HCT116 (cell line): ENCODE results near the gene PAPPA2. TPM values are rescaled to one million over a fixed set of nuclear protein-coding genes. Genes with fewer than 3 reads are reported as not detected.

ENCODE experiments used
- ATAC-seq: fragments of 200-7000 bp; cut with Tn5 transposase; 2 replicates; pipeline ENCODE4 v1.9.1; 2020; ENCODE audit warnings: mild to moderate bottlenecking, moderate library complexity
- BruUV-seq: library from RNA; stranded (reverse); fragments of 400-500 nt; replicated peaks from 2 replicates; lab custom pipeline; 2021; lab: Mats Ljungman, UMichigan
- CTCF ChIA-PET: fragments of 300-600 bp; sonication (Branson Sonifier 250); formaldehyde crosslinking; loops from one replicate; lab custom pipeline; 2021; ENCODE audit warnings: antibody characterized with exemption; lab: Charles Lee
- POLR2A ChIA-PET: fragments of 300-600, 350-600 bp; sonication (Branson Sonifier 250); formaldehyde crosslinking; loops from one replicate; lab custom pipeline; 2021; ENCODE audit warnings: antibody characterized with exemption; lab: Charles Lee
- RAD21 ChIA-PET, 2 experiments: fragments of 300-600 bp; sonication (Branson Sonifier 250); formaldehyde crosslinking; loops; one replicate each; lab custom pipeline; 2023; ENCODE audit warnings: low total read pairs in 2 of 2; ENCODE audit not compliant: uncharacterized antibody in 2 of 2, unreplicated experiment in 2 of 2, low non-redundant PET in 1 of 2; lab: Charles Lee
- DNase-seq: peaks from one replicate; pipeline ENCODE4 v3.0.0-alpha.2; 2010; ENCODE audit warnings: low read depth, low spot score
- H2AFZ ChIP-seq: fragments of 200-600 bp; shearing (Covaris generic), sonication (generic); 2 replicates; pipeline ENCODE4 v1.6.1; 2017; ENCODE audit warnings: low read depth, mixed run types, mixed read lengths, antibody characterized with exemption, low read length; ENCODE audit not compliant: poor library complexity, severe bottlenecking
- H3K27ac ChIP-seq: 2 replicates; pipeline ENCODE4 v1.5.1; 2012; ENCODE audit warnings: low read depth, low read length
- H3K27me3 ChIP-seq: fragments of 200-600 bp; sonication (generic); 2 replicates; pipeline ENCODE4 v1.6.1; 2016; ENCODE audit warnings: mixed run types, low read length, mixed read lengths; ENCODE audit not compliant: insufficient read depth
- H3K36me3 ChIP-seq, 2 experiments: fragments of 200-500 bp in 1 of 2; fragments of 200-600 bp in 1 of 2; sonication (Bioruptor generic) in 1 of 2; sonication (generic) in 1 of 2; 2 replicates each; pipeline versions ENCODE4 v1.5.1 to v1.6.1; 2014 to 2016; ENCODE audit warnings: low read length in 2 of 2, inconsistent platforms in 1 of 2, mixed read lengths in 1 of 2, mixed run types in 1 of 2; ENCODE audit not compliant: insufficient read depth in 2 of 2, control insufficient read depth in 1 of 2
- H3K4me1 ChIP-seq, 2 experiments: fragments of 200-600 bp in 1 of 2; sonication (generic) in 1 of 2; 2 replicates each; pipeline versions ENCODE4 v1.5.1 to v1.6.1; 2012 to 2017; ENCODE audit warnings: low read length in 2 of 2, inconsistent platforms in 1 of 2, mild to moderate bottlenecking in 1 of 2, mixed read lengths in 1 of 2, mixed run types in 1 of 2, moderate library complexity in 1 of 2; ENCODE audit not compliant: insufficient read depth in 2 of 2, control insufficient read depth in 1 of 2
- H3K4me2 ChIP-seq: fragments of 200-600 bp; sonication (generic); 2 replicates; pipeline ENCODE4 v1.6.1; 2017; ENCODE audit warnings: mixed run types, low read length, mixed read lengths
- H3K4me3 ChIP-seq, 2 experiments: fragments of 200-600 bp in 1 of 2; sonication (generic) in 1 of 2; replicated peaks in 1 of 2; 2 replicates each; pipeline ENCODE4 v1.5.1; 2011 to 2016; ENCODE audit warnings: low read length in 2 of 2, control low read depth in 1 of 2, low read depth in 1 of 2, mild to moderate bottlenecking in 1 of 2, mixed read lengths in 1 of 2, mixed run types in 1 of 2
- H3K79me2 ChIP-seq: fragments of 200-600 bp; sonication (generic); 2 replicates; pipeline ENCODE4 v1.6.1; 2017; ENCODE audit warnings: mild to moderate bottlenecking, mixed run types, low read length, moderate library complexity, mixed read lengths; ENCODE audit not compliant: insufficient read depth
- H3K9ac ChIP-seq: fragments of 200-600 bp; sonication (generic); 2 replicates; pipeline ENCODE4 v1.6.1; 2016; ENCODE audit warnings: low read length, mixed read lengths
- H3K9me2 ChIP-seq: fragments of 200-600 bp; sonication (generic), shearing (Covaris generic); 2 replicates; pipeline ENCODE4 v1.6.1; 2017; ENCODE audit warnings: mixed run types, mild to moderate bottlenecking, moderate library complexity; ENCODE audit not compliant: insufficient read depth
- H3K9me3 ChIP-seq, 2 experiments: fragments of 200-500 bp in 1 of 2; fragments of 200-600 bp in 1 of 2; sonication (Bioruptor generic) in 1 of 2; sonication (generic) in 1 of 2; 2 replicates each; pipeline ENCODE4 v1.6.1; 2014 to 2017; ENCODE audit warnings: low read length in 2 of 2, mixed read lengths in 2 of 2, inconsistent platforms in 1 of 2, low read depth in 1 of 2, mild to moderate bottlenecking in 1 of 2, mixed run types in 1 of 2, moderate library complexity in 1 of 2; ENCODE audit not compliant: control insufficient read depth in 1 of 2, insufficient read depth in 1 of 2
- H4K20me1 ChIP-seq: fragments of 200-600 bp; sonication (generic), shearing (Covaris generic); 2 replicates; pipeline ENCODE4 v1.6.1; 2017; ENCODE audit warnings: mixed run types, mild to moderate bottlenecking, moderate library complexity; ENCODE audit not compliant: insufficient read depth
- ATF3 ChIP-seq: IDR thresholded peaks from 2 replicates; pipeline ENCODE4 v1.6.1; 2012
- CEBPB ChIP-seq: IDR thresholded peaks from 2 replicates; pipeline ENCODE4 v1.6.1; 2012; ENCODE audit warnings: low read depth
- EZH2 ChIP-seq: fragments of 200-600 bp; sonication (generic); IDR thresholded peaks from 2 replicates; pipeline ENCODE4 v1.6.1; 2017; ENCODE audit warnings: antibody characterized with exemption, mixed run types
- EZH2phosphoT487 ChIP-seq: fragments of 200-600 bp; IDR thresholded peaks from 2 replicates; pipeline ENCODE4 v1.6.1; 2018; ENCODE audit warnings: antibody characterized with exemption, borderline replicate concordance
- FOSL1 ChIP-seq: IDR thresholded peaks from 2 replicates; pipeline ENCODE4 v1.6.1; 2012; ENCODE audit warnings: low read depth
- JUND ChIP-seq: IDR thresholded peaks from 2 replicates; pipeline ENCODE4 v1.6.1; 2012
- MAX ChIP-seq: IDR thresholded peaks from 2 replicates; pipeline ENCODE4 v1.6.1; 2012
- POLR2A ChIP-seq: IDR thresholded peaks from 2 replicates; pipeline ENCODE4 v1.7.0; 2011; ENCODE audit warnings: borderline replicate concordance; ENCODE audit not compliant: insufficient read depth, insufficient read length; ENCODE audit errors: extremely low read depth
- POLR2AphosphoS5 ChIP-seq: IDR thresholded peaks from 2 replicates; pipeline ENCODE4 v1.6.1; 2011; ENCODE audit warnings: mild to moderate bottlenecking, low read depth, low read length, moderate library complexity
- REST ChIP-seq: IDR thresholded peaks from 2 replicates; pipeline ENCODE4 v1.6.1; 2012; ENCODE audit warnings: low read depth
- SIN3A ChIP-seq: IDR thresholded peaks from 2 replicates; pipeline ENCODE4 v1.6.1; 2012; ENCODE audit warnings: low read depth
- SRF ChIP-seq: IDR thresholded peaks from 2 replicates; pipeline ENCODE4 v1.6.1; 2012; ENCODE audit warnings: low read depth
- TCF7L2 ChIP-seq: IDR thresholded peaks from 2 replicates; pipeline ENCODE4 v1.7.0; 2011; ENCODE audit warnings: borderline replicate concordance, inconsistent platforms; ENCODE audit not compliant: insufficient read depth, insufficient read length; ENCODE audit errors: extremely low read depth
- YY1 ChIP-seq: IDR thresholded peaks from 2 replicates; pipeline ENCODE4 v1.6.1; 2011; ENCODE audit warnings: low read length, low read depth, moderate library complexity, mild to moderate bottlenecking; ENCODE audit not compliant: insufficient replicate concordance; ENCODE audit errors: extremely low read depth
- ZBTB33 ChIP-seq: IDR thresholded peaks from 2 replicates; pipeline ENCODE4 v1.6.1; 2011; ENCODE audit warnings: mild to moderate bottlenecking, low read length, moderate library complexity; ENCODE audit not compliant: insufficient replicate concordance; ENCODE audit errors: extremely low read depth
- ZFX ChIP-seq: fragments of 450-650 bp; IDR thresholded peaks from 2 replicates; pipeline ENCODE4 v1.6.1; 2017
- ZNF274 ChIP-seq: fragments of 200-500 bp; sonication (Bioruptor generic); IDR thresholded peaks from 2 replicates; pipeline ENCODE4 v1.6.1; 2014; ENCODE audit warnings: mild to moderate bottlenecking, low read depth, low read length, inconsistent platforms
- intact Hi-C: fragments of 100-400 bp; cut with micrococcal nuclease; formaldehyde crosslinking; loops from 2 replicates; pipeline ENCODE4 v1.10.0; 2022
- total RNA-seq: library from RNA; stranded (reverse); gene quantifications from one replicate; pipeline ENCODE4 v1.2.1, GENCODE V29; 2021; ENCODE audit not compliant: unreplicated experiment

The PAPPA2 gene
- total RNA-seq, 1 experiment from 2014 or later, result not detected

GRCh38 chr1:176803042-176803441, 340.1 kb downstream of the PAPPA2 start:
- no peak overlapping the region for H3K4me2 ChIP-seq
- H4K20me1 ChIP-seq, result no peaks in the 10 kb centered on the region
- CTCF ChIA-PET, result no interaction called here
- no peak overlapping the region for H3K27ac ChIP-seq
- H3K27me3 ChIP-seq, result peaks cover 34% of the 10 kb centered on the region
- no peak overlapping the region for H3K4me3 ChIP-seq
- ATAC-seq (no peak), DNase-seq (no peak)
- no peaks in the 10 kb centered on the region for H3K36me3 ChIP-seq
- no peaks in the 10 kb centered on the region for H3K9me2 ChIP-seq
- no peaks in the 10 kb centered on the region for H3K9me3 ChIP-seq
- H3K4me1 ChIP-seq, result no peaks in the 10 kb centered on the region
- no peak for TF ChIP-seq REST
- TF ChIP-seq ZFX, result no peak
- TF ChIP-seq CEBPB, result no peak
- TF ChIP-seq ATF3, result no peak
- TF ChIP-seq POLR2A, result no peak
- TF ChIP-seq EZH2, result no peak
- no peak for TF ChIP-seq EZH2phosphoT487
- no peak for TF ChIP-seq POLR2AphosphoS5
- TF ChIP-seq ZBTB33, result no peak
- no peak for TF ChIP-seq YY1
- TF ChIP-seq MAX, result no peak
- no peak for TF ChIP-seq ZNF274
- no peak for TF ChIP-seq JUND
- TF ChIP-seq SRF, result no peak
- no peak for TF ChIP-seq SIN3A
- no peak for TF ChIP-seq TCF7L2
- TF ChIP-seq FOSL1, result no peak
- TF ChIP-seq, all 23 proteins: peak for 0
- H3K79me2 ChIP-seq, result no peaks in the 10 kb centered on the region
- no peak overlapping the region for H2AFZ ChIP-seq
- ChIA-PET POLR2A (no interaction called here), RAD21 (no interaction called here)
- intact Hi-C loops, result no loop called here
- H3K9ac ChIP-seq, result no peak overlapping the region
- no TSS peak for BruUV-seq
